ENCODE results near the gene METTL16.

DNA sequence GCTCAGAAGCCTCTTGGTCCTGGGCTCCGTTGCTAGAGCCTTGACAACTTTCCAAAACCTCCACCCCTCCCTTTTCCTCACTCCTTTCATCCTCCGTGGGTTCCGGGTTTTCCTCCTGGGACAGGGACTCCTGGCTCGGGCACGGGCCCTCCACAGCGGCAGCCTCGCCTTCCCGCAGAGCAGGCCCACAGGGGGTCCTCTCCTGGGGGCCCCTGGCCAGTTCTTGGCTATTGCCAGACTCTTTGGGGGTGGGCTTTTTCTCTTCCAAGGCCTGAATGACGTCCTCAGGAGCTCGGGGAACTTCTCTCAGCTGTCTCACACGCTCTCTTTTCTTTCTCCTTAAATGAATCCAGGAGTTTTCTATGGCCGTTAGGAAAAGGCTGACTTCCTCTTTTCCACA lies 91.5 kb downstream of the METTL16 start:
- TF ChIP-seq, protein P1, sequence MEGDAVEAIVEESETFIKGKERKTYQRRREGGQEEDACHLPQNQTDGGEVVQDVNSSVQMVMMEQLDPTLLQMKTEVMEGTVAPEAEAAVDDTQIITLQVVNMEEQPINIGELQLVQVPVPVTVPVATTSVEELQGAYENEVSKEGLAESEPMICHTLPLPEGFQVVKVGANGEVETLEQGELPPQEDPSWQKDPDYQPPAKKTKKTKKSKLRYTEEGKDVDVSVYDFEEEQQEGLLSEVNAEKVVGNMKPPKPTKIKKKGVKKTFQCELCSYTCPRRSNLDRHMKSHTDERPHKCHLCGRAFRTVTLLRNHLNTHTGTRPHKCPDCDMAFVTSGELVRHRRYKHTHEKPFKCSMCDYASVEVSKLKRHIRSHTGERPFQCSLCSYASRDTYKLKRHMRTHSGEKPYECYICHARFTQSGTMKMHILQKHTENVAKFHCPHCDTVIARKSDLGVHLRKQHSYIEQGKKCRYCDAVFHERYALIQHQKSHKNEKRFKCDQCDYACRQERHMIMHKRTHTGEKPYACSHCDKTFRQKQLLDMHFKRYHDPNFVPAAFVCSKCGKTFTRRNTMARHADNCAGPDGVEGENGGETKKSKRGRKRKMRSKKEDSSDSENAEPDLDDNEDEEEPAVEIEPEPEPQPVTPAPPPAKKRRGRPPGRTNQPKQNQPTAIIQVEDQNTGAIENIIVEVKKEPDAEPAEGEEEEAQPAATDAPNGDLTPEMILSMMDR (IDR thresholded peaks at IDR 0.05; ENCODE audit: low read length) = no peak
- TF ChIP-seq EZH2 (IDR thresholded peaks at IDR 0.05; ENCODE audit: borderline replicate concordance, low read length) = no peak

Data from OCI-LY1 (cell line).